B cell (primary cell): ENCODE results near the gene EPB41L4B. TPM values are rescaled to one million over a fixed set of nuclear protein-coding genes. Genes with fewer than 3 reads are reported as not detected.

Experiments
- ATAC-seq: fragments of 200-7000 bp; cut with Tn5 transposase; one replicate; pipeline ENCODE4 v1.10.0; 2021; ENCODE audit warnings: low read depth, mild to moderate bottlenecking, moderate number of reproducible peaks, moderate library complexity
- CTCF ChIA-PET: fragments of 350-600 bp; sonication (Branson Sonifier 250); formaldehyde crosslinking; loops from one replicate; lab custom pipeline; 2021; ENCODE audit warnings: antibody characterized with exemption, inconsistent platforms; lab: Charles Lee
- POLR2A ChIA-PET: fragments of 350-600 bp; sonication (Branson Sonifier 250); formaldehyde crosslinking; loops from one replicate; lab custom pipeline; 2021; ENCODE audit warnings: antibody characterized with exemption; lab: Charles Lee
- DNase-seq: peaks from one replicate; pipeline ENCODE4 v3.0.0; 2013
- H2AFZ ChIP-seq: 2 replicates; pipeline ENCODE4 v1.6.1; 2012; ENCODE audit warnings: mild to moderate bottlenecking, low read depth, low read length; ENCODE audit not compliant: insufficient read depth, poor library complexity, severe bottlenecking
- H3K27ac ChIP-seq, 2 donors: 1 replicate in 1 of 2; 2 replicates in 1 of 2; pipeline ENCODE4 v1.5.1; 2012 to 2013; ENCODE audit warnings: low read length in 2 of 2, mild to moderate bottlenecking in 2 of 2, moderate library complexity in 1 of 2
- H3K27me3 ChIP-seq, 4 experiments: fragments of 200-600 bp in 1 of 4; sonication (generic) in 1 of 4; replicated peaks in 1 of 4; 1 replicate in 2 of 4; 2 replicates in 2 of 4; pipeline versions ENCODE4 v1.6.1 to v1.7.0; 2013 to 2016; ENCODE audit warnings: low read length in 3 of 4, mild to moderate bottlenecking in 2 of 4, mixed read lengths in 1 of 4, moderate library complexity in 1 of 4; ENCODE audit not compliant: insufficient read depth in 4 of 4, control insufficient read depth in 3 of 4; ENCODE audit errors: control extremely low read depth in 1 of 4
- H3K36me3 ChIP-seq, 2 experiments: replicated peaks in 1 of 2; 1 replicate in 1 of 2; 2 replicates in 1 of 2; pipeline versions ENCODE4 v1.6.1 to v1.7.1; 2013; ENCODE audit warnings: low read length in 1 of 2; ENCODE audit not compliant: insufficient read depth in 2 of 2, control insufficient read depth in 1 of 2; ENCODE audit errors: control extremely low read depth in 1 of 2, extremely low read depth in 1 of 2
- H3K4me1 ChIP-seq, 2 donors: fragments of 200-600 bp in 1 of 2; sonication (generic) in 1 of 2; 1 replicate in 1 of 2; 2 replicates in 1 of 2; pipeline versions ENCODE4 v1.5.1 to v1.6.1; 2013 to 2017; ENCODE audit warnings: low read length in 2 of 2; ENCODE audit not compliant: control insufficient read depth in 2 of 2, insufficient read depth in 2 of 2
- H3K4me2 ChIP-seq: replicated peaks from 2 replicates; pipeline ENCODE3; 2012; ENCODE audit warnings: mild to moderate bottlenecking, low read depth, low read length; ENCODE audit not compliant: poor library complexity, severe bottlenecking
- H3K4me3 ChIP-seq, 5 experiments: fragments of 200-600 bp in 1 of 5; sonication (generic) in 1 of 5; 1 replicate in 3 of 5; 2 replicates in 2 of 5; pipeline versions ENCODE4 v1.5.1 to v1.7.0; 2011 to 2016; ENCODE audit warnings: low read length in 4 of 5, mild to moderate bottlenecking in 4 of 5, low read depth in 2 of 5, control low read depth in 1 of 5, moderate library complexity in 1 of 5; ENCODE audit not compliant: insufficient read depth in 1 of 5; ENCODE audit errors: control extremely low read depth in 1 of 5, extremely low read depth in 1 of 5
- H3K79me2 ChIP-seq: fragments of 200-600 bp; sonication (generic); one replicate; pipeline ENCODE4 v1.6.0; 2016; ENCODE audit warnings: low read length; ENCODE audit not compliant: control insufficient read depth, insufficient read depth
- H3K9ac ChIP-seq: fragments of 200-600 bp; sonication (generic); 2 replicates; pipeline ENCODE4 v1.6.1; 2017; ENCODE audit warnings: mild to moderate bottlenecking, low read length, moderate library complexity
- H3K9me3 ChIP-seq, 3 donors: one replicate each; pipeline versions ENCODE4 v1.6.1 to v1.7.1; 2013; ENCODE audit warnings: low read length in 2 of 3; ENCODE audit not compliant: control insufficient read depth in 2 of 3, insufficient read depth in 1 of 3; ENCODE audit errors: control extremely low read depth in 1 of 3
- H4K20me1 ChIP-seq: 2 replicates; pipeline ENCODE4 v1.6.0; 2012; ENCODE audit warnings: mild to moderate bottlenecking, low read length; ENCODE audit not compliant: insufficient read depth, control insufficient read depth, poor library complexity, severe bottlenecking
- H3K27ac Mint-ChIP-seq: one replicate; pipeline ENCODE4 v1.8.0; 2021; ENCODE audit warnings: mixed read lengths
- H3K27me3 Mint-ChIP-seq: one replicate; pipeline ENCODE4 v1.8.0; 2021; ENCODE audit warnings: mixed read lengths
- H3K4me1 Mint-ChIP-seq: one replicate; pipeline ENCODE4 v1.8.0; 2021; ENCODE audit warnings: mixed read lengths
- H3K4me3 Mint-ChIP-seq: one replicate; pipeline ENCODE4 v1.8.0; 2021; ENCODE audit warnings: mixed read lengths
- H3K9me3 Mint-ChIP-seq: one replicate; pipeline ENCODE4 v1.8.0; 2022; ENCODE audit warnings: mixed read lengths; ENCODE audit not compliant: insufficient read depth
- EZH2 ChIP-seq: IDR thresholded peaks from 2 replicates; pipeline ENCODE4 v1.6.1; 2012; ENCODE audit warnings: borderline replicate concordance, low read depth, mild to moderate bottlenecking, moderate library complexity, low read length; ENCODE audit not compliant: insufficient read depth, poor library complexity, severe bottlenecking
- WGBS: methylation state at CpG from one replicate; pipeline ENCODE4 v1.1.5; 2013; ENCODE audit warnings: missing lambda C conversion rate; ENCODE audit not compliant: insufficient coverage; 5-methylcytosine and 5-hydroxymethylcytosine counted together
- intact Hi-C: fragments of 100-400 bp; cut with micrococcal nuclease; formaldehyde crosslinking; loops from one replicate; pipeline ENCODE4 v1.10.0; 2022
- polyA plus RNA-seq: library from polyadenylated mRNA; depleted of rRNA; stranded (reverse); fragments of >200 nt; gene quantifications from 2 replicates; pipeline ENCODE4 v1.2.3, GENCODE V29; 2012
- total RNA-seq, 2 donors: library from RNA; stranded (reverse); fragments of 120-200 nt in 1 of 2; gene quantifications; 1 replicate in 1 of 2; 2 replicates in 1 of 2; pipeline versions ENCODE4 v1.2.3 to v1.2.4, GENCODE V29; 2013 to 2022
- TF ChIP-seq, protein P1 (sequence below): fragments of 200-600 bp; IDR thresholded peaks from one replicate; pipeline ENCODE4 v1.8.0; 2022; ENCODE audit warnings: antibody characterized with exemption, mild to moderate bottlenecking

EPB41L4B gene
- total and polyA plus RNA-seq, 2 donors (not counting 1 experiment from before 2014, with no cell fraction given), result 2.9 TPM; not detected in 1

DNA sequence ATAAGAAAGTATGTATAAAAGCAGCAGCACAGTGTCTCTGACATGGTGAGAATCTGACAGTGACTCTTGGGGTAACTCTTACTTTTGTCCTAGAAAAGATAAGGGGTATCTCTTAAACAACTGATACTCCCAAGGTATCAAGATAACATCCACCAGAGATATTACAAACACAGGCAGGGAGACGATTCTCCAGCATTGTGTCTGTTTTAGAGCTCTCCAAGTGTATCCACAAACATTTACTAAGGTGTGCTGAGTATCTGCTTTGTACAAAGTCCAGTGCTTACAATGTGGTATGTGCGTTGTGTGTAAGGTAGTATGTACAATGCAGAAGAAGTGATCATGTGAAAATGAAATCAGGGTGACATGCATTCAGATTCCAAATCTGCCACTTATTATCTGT is 196.7 kb downstream of the EPB41L4B start:
- intact Hi-C loops, result loop anchor here (10.0 kb wide), 1 partner anchor 1839 kb away; the partner anchor contains the start of gene RAD23B

More for the DNA sequence above, 196.7 kb downstream of the EPB41L4B start:
- H3K36me3 ChIP-seq, result no peaks in the 10 kb centered on the region
- Mint-ChIP-seq H3K27me3 (peaks cover 7% of the 10 kb centered on the region), H3K4me3 (no peak overlapping the region), H3K4me1 (no peaks in the 10 kb centered on the region), H3K9me3 (no peaks in the 10 kb centered on the region), H3K27ac (no peak overlapping the region)
- H3K4me1 ChIP-seq, result peaks cover 5 to 7% of the 10 kb centered on the region in 2 donors
- no peak overlapping the region for H3K4me2 ChIP-seq
- H3K4me3 ChIP-seq, result no peak overlapping the region
- peaks cover 4% of the 10 kb centered on the region for H4K20me1 ChIP-seq
- no peak overlapping the region for H2AFZ ChIP-seq
- ATAC-seq, result no peak
- H3K9me3 ChIP-seq, result no peaks in the 10 kb centered on the region
- H3K27ac ChIP-seq, result no peak overlapping the region
- no CpG with 5 or more reads among the region's 2 CpGs for WGBS
- no peak overlapping the region for H3K9ac ChIP-seq
- no peak for TF ChIP-seq EZH2
- TF ChIP-seq, protein P1, sequence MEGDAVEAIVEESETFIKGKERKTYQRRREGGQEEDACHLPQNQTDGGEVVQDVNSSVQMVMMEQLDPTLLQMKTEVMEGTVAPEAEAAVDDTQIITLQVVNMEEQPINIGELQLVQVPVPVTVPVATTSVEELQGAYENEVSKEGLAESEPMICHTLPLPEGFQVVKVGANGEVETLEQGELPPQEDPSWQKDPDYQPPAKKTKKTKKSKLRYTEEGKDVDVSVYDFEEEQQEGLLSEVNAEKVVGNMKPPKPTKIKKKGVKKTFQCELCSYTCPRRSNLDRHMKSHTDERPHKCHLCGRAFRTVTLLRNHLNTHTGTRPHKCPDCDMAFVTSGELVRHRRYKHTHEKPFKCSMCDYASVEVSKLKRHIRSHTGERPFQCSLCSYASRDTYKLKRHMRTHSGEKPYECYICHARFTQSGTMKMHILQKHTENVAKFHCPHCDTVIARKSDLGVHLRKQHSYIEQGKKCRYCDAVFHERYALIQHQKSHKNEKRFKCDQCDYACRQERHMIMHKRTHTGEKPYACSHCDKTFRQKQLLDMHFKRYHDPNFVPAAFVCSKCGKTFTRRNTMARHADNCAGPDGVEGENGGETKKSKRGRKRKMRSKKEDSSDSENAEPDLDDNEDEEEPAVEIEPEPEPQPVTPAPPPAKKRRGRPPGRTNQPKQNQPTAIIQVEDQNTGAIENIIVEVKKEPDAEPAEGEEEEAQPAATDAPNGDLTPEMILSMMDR, result no peak
- H3K27me3 ChIP-seq, result no peaks in the 10 kb centered on the region
- H3K79me2 ChIP-seq, result peaks cover 3% of the 10 kb centered on the region
- ChIA-PET POLR2A (no interaction called here), CTCF (interaction anchor here (0.6 kb wide), 1 partner anchor 16 kb away, joined by 3 read pairs; no protein-coding TSS in a partner anchor)
- no peak for DNase-seq
